Fibroblast of mammary gland (primary cell): ENCODE data around the gene PXYLP1.

ENCODE experiments used
- DNase-seq: peaks from one replicate; pipeline ENCODE4 v3.0.0-alpha.2; 2010; ENCODE audit warnings: low read depth
- H3K4me3 ChIP-seq: 2 replicates; pipeline ENCODE4 v1.5.1; 2011; ENCODE audit warnings: low read depth, mild to moderate bottlenecking, low read length, moderate library complexity; ENCODE audit not compliant: control insufficient read depth
- CTCF ChIP-seq: conservative IDR thresholded peaks from 2 replicates; pipeline ENCODE4 v1.5.1; 2011; ENCODE audit warnings: low read depth, low read length, inconsistent platforms; ENCODE audit not compliant: control insufficient read depth, insufficient read depth

PXYLP1 gene

GRCh38 chr3:141274411-141275031 lies 42.9 kb downstream of the PXYLP1 start:
- no peak for DNase-seq
- no peak overlapping the region for H3K4me3 ChIP-seq
- no peak for TF ChIP-seq CTCF

- TF ChIP-seq CTCF: no peak
- H3K4me3 ChIP-seq: no peak overlapping the region
- peak; percentile 44 for DNase-seq
Observed at GRCh38 chr3:141275032-141275422, 43.4 kb downstream of the PXYLP1 start.

GRCh38 chr3:141275511-141275910 lies 43.9 kb downstream of the PXYLP1 start:
- DNase-seq: no peak
- no peak for TF ChIP-seq CTCF

GRCh38 chr3:141275973-141276372 lies 44.3 kb downstream of the PXYLP1 start:
- no peak for TF ChIP-seq CTCF
- H3K4me3 ChIP-seq: no peak overlapping the region
- DNase-seq: peak; percentile 43

More at GRCh38 chr3:141275511-141275910, 43.9 kb downstream of the PXYLP1 start:
- no peak overlapping the region for H3K4me3 ChIP-seq

- TF ChIP-seq CTCF: no peak
- no peak for DNase-seq
- H3K4me3 ChIP-seq: no peak overlapping the region
Observed at GRCh38 chr3:141276398-141276797, 44.8 kb downstream of the PXYLP1 start.

- no peak overlapping the region for H3K4me3 ChIP-seq
- no peak for TF ChIP-seq CTCF
- no peak for DNase-seq
Observed at GRCh38 chr3:141277451-141277850, 45.8 kb downstream of the PXYLP1 start.
